ENCODE results near the gene XPO4. TPM values are rescaled to one million over a fixed set of nuclear protein-coding genes. Genes with fewer than 3 reads are reported as not detected.

Gene XPO4
- total RNA-seq, 4 donors from 2014 or later, result 8.8 to 25.0 (median 18.6) TPM

- H3K27me3 ChIP-seq, result no peaks in the 10 kb centered on the region
- DNase-seq, result no peak
- no peaks in the 10 kb centered on the region for H3K4me1 ChIP-seq
- H3K36me3 ChIP-seq, result peaks cover 0 to 81% (median 0%) of the 10 kb centered on the region in 3 donors
- intact Hi-C loops (cut with DNase I), result no loop called here
- TF ChIP-seq POLR2A (IDR thresholded peaks at IDR 0.05) (no peak), CTCF (IDR thresholded peaks at IDR 0.05) (no peak)
- H3K9me3 ChIP-seq, result no peaks in the 10 kb centered on the region
- H3K4me3 ChIP-seq, result no peak overlapping the region
- no peak overlapping the region for H3K27ac ChIP-seq
- WGBS, 2 donors, result 82 to 95% methylated on average over 5 of the region's 5 CpGs
Observed at GRCh38 chr13:20856650-20857049, 45.9 kb downstream of the XPO4 start.

- Histone ChIP-seq H3K27ac (peak overlapping the region in 1 of 4 donors; percentile 29), H3K4me3 (no peak overlapping the region), H3K36me3 (peaks cover 0 to 43% (median 0%) of the 10 kb centered on the region in 3 donors), H3K9me3 (no peaks in the 10 kb centered on the region), H3K4me1 (no peaks in the 10 kb centered on the region), H3K27me3 (no peaks in the 10 kb centered on the region)
- 91 to 100% methylated on average over 1 to 4 of the region's 4 CpGs for WGBS, 2 donors
- intact Hi-C loops (cut with DNase I), result no loop called here
- TF ChIP-seq CTCF (IDR thresholded peaks at IDR 0.05) (no peak), POLR2A (IDR thresholded peaks at IDR 0.05) (no peak)
- DNase-seq, result no peak
Observed at GRCh38 chr13:20851844-20852402, 50.6 kb downstream of the XPO4 start.

- no peaks in the 10 kb centered on the region for H3K27me3 ChIP-seq
- no peak for TF ChIP-seq CTCF (IDR thresholded peaks at IDR 0.05)
- TF ChIP-seq POLR2A (IDR thresholded peaks at IDR 0.05), result no peak
- WGBS, 2 donors, result 82 to 91% methylated on average over 1 of the region's 1 CpG
- no peaks in the 10 kb centered on the region for H3K9me3 ChIP-seq
- no peaks in the 10 kb centered on the region for H3K4me1 ChIP-seq
- DNase-seq, result no peak
- no peak overlapping the region for H3K27ac ChIP-seq
- intact Hi-C loops (cut with DNase I), result no loop called here
- H3K36me3 ChIP-seq, result peaks cover 0 to 13% (median 0%) of the 10 kb centered on the region in 3 donors
- H3K4me3 ChIP-seq, result no peak overlapping the region
Observed at GRCh38 chr13:20848944-20849343, 53.6 kb downstream of the XPO4 start.

- Histone ChIP-seq H3K27ac (no peak overlapping the region), H3K9me3 (no peaks in the 10 kb centered on the region), H3K36me3 (peaks cover 0 to 10% (median 0%) of the 10 kb centered on the region in 3 donors), H3K4me3 (no peak overlapping the region), H3K4me1 (no peaks in the 10 kb centered on the region), H3K27me3 (no peaks in the 10 kb centered on the region)
- TF ChIP-seq POLR2A (IDR thresholded peaks at IDR 0.05), result no peak
- no peak for TF ChIP-seq CTCF (IDR thresholded peaks at IDR 0.05)
- intact Hi-C loops (cut with DNase I), result no loop called here
- no peak for DNase-seq
Observed at GRCh38 chr13:20848203-20848602, 54.3 kb downstream of the XPO4 start.

- no peak for TF ChIP-seq POLR2A (IDR thresholded peaks at IDR 0.05)
- no peak for TF ChIP-seq CTCF (IDR thresholded peaks at IDR 0.05)
- Histone ChIP-seq H3K27ac (no peak overlapping the region), H3K36me3 (peaks cover 0 to 19% (median 0%) of the 10 kb centered on the region in 3 donors), H3K4me3 (no peak overlapping the region), H3K9me3 (no peaks in the 10 kb centered on the region), H3K27me3 (no peaks in the 10 kb centered on the region), H3K4me1 (peaks cover 0 to 2% (median 0%) of the 10 kb centered on the region in 3 donors)
- WGBS, 2 donors, result 70 to 93% methylated on average over 1 of the region's 1 CpG
- DNase-seq, result no peak
- intact Hi-C loops (cut with DNase I), result no loop called here
Observed at GRCh38 chr13:20847296-20847695, 55.2 kb downstream of the XPO4 start.
